Measurements from ENCODE around the gene S100PBP. TPM values are rescaled to one million over a fixed set of nuclear protein-coding genes. Genes with fewer than 3 reads are reported as not detected.
A peak's percentile ranks its signal among the peaks of the same experiment; 100 is the strongest.

The S100PBP gene
- total and polyA plus RNA-seq, 9 of the 15 experiments (the other 6 are each of a cell fraction or from before 2014, with no cell fraction given), result 22.9 to 60.2 (median 32.9) TPM

- TF ChIP-seq, protein P1, sequence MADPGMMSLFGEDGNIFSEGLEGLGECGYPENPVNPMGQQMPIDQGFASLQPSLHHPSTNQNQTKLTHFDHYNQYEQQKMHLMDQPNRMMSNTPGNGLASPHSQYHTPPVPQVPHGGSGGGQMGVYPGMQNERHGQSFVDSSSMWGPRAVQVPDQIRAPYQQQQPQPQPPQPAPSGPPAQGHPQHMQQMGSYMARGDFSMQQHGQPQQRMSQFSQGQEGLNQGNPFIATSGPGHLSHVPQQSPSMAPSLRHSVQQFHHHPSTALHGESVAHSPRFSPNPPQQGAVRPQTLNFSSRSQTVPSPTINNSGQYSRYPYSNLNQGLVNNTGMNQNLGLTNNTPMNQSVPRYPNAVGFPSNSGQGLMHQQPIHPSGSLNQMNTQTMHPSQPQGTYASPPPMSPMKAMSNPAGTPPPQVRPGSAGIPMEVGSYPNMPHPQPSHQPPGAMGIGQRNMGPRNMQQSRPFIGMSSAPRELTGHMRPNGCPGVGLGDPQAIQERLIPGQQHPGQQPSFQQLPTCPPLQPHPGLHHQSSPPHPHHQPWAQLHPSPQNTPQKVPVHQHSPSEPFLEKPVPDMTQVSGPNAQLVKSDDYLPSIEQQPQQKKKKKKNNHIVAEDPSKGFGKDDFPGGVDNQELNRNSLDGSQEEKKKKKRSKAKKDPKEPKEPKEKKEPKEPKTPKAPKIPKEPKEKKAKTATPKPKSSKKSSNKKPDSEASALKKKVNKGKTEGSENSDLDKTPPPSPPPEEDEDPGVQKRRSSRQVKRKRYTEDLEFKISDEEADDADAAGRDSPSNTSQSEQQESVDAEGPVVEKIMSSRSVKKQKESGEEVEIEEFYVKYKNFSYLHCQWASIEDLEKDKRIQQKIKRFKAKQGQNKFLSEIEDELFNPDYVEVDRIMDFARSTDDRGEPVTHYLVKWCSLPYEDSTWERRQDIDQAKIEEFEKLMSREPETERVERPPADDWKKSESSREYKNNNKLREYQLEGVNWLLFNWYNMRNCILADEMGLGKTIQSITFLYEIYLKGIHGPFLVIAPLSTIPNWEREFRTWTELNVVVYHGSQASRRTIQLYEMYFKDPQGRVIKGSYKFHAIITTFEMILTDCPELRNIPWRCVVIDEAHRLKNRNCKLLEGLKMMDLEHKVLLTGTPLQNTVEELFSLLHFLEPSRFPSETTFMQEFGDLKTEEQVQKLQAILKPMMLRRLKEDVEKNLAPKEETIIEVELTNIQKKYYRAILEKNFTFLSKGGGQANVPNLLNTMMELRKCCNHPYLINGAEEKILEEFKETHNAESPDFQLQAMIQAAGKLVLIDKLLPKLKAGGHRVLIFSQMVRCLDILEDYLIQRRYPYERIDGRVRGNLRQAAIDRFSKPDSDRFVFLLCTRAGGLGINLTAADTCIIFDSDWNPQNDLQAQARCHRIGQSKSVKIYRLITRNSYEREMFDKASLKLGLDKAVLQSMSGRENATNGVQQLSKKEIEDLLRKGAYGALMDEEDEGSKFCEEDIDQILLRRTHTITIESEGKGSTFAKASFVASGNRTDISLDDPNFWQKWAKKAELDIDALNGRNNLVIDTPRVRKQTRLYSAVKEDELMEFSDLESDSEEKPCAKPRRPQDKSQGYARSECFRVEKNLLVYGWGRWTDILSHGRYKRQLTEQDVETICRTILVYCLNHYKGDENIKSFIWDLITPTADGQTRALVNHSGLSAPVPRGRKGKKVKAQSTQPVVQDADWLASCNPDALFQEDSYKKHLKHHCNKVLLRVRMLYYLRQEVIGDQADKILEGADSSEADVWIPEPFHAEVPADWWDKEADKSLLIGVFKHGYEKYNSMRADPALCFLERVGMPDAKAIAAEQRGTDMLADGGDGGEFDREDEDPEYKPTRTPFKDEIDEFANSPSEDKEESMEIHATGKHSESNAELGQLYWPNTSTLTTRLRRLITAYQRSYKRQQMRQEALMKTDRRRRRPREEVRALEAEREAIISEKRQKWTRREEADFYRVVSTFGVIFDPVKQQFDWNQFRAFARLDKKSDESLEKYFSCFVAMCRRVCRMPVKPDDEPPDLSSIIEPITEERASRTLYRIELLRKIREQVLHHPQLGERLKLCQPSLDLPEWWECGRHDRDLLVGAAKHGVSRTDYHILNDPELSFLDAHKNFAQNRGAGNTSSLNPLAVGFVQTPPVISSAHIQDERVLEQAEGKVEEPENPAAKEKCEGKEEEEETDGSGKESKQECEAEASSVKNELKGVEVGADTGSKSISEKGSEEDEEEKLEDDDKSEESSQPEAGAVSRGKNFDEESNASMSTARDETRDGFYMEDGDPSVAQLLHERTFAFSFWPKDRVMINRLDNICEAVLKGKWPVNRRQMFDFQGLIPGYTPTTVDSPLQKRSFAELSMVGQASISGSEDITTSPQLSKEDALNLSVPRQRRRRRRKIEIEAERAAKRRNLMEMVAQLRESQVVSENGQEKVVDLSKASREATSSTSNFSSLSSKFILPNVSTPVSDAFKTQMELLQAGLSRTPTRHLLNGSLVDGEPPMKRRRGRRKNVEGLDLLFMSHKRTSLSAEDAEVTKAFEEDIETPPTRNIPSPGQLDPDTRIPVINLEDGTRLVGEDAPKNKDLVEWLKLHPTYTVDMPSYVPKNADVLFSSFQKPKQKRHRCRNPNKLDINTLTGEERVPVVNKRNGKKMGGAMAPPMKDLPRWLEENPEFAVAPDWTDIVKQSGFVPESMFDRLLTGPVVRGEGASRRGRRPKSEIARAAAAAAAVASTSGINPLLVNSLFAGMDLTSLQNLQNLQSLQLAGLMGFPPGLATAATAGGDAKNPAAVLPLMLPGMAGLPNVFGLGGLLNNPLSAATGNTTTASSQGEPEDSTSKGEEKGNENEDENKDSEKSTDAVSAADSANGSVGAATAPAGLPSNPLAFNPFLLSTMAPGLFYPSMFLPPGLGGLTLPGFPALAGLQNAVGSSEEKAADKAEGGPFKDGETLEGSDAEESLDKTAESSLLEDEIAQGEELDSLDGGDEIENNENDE (IDR thresholded peaks at IDR 0.05; ENCODE audit: low read depth, low read length), result no peak
- TF ChIP-seq ZNF764 (CRISPR knock-in tag; IDR thresholded peaks at IDR 0.05; ENCODE audit: low read depth), result no peak
- TF ChIP-seq GTF3C2 (IDR thresholded peaks at IDR 0.05; ENCODE audit: borderline replicate concordance, extremely low read depth, insufficient read length), result no peak
- TF ChIP-seq SNRNP70 (optimal IDR thresholded peaks at IDR 0.05; ENCODE audit: low read depth, low read length), result no peak
- TF ChIP-seq KDM2B (CRISPR knock-in tag; IDR thresholded peaks at IDR 0.05), result no peak; the same call in 1 of the 2 replicates
- no peak for TF ChIP-seq USF1 (CRISPR knock-in tag; IDR thresholded peaks at IDR 0.05)
- no peak for TF ChIP-seq POLR3A (IDR thresholded peaks at IDR 0.05; ENCODE audit: borderline replicate concordance, extremely low read depth, insufficient read depth, insufficient read length)
- no peak for TF ChIP-seq MTA1 (IDR thresholded peaks at IDR 0.05; ENCODE audit: borderline replicate concordance)
- peak in 1 of 3 experiments; percentile 41 for TF ChIP-seq YY1 (IDR thresholded peaks at IDR 0.05; ENCODE audit: borderline replicate concordance in 1 of 3, control insufficient read depth in 1 of 3, extremely low read depth in 1 of 3, insufficient read depth in 3 of 3, insufficient read length in 1 of 3, insufficient replicate concordance in 2 of 3, low read depth in 1 of 3, low read length in 2 of 3)
- TF ChIP-seq BRCA1 (IDR thresholded peaks at IDR 0.05), result no peak
- no peak for TF ChIP-seq BRCA1 (CRISPR knock-in tag; IDR thresholded peaks at IDR 0.05)
These were observed 53.3 kb downstream of the S100PBP start, which contains the start of gene FNDC5 (continued) for GRCh38 chr1:32870615-32871363.

Measured in K562 (cell line).